ENCODE measurements around the gene TBC1D8.

- TF ChIP-seq EZH2 (IDR thresholded peaks at IDR 0.05) (no peak), POLR2AphosphoS5 (IDR thresholded peaks at IDR 0.05; ENCODE audit: borderline replicate concordance, low read depth, low read length) (no peak)
These were observed 27.2 kb downstream of the TBC1D8 start for GRCh38 chr2:101123795-101124471.
